ENCODE results near the gene RAB5B. TPM values are rescaled to one million over a fixed set of nuclear protein-coding genes. Genes with fewer than 3 reads are reported as not detected.

Gene RAB5B, protein sequence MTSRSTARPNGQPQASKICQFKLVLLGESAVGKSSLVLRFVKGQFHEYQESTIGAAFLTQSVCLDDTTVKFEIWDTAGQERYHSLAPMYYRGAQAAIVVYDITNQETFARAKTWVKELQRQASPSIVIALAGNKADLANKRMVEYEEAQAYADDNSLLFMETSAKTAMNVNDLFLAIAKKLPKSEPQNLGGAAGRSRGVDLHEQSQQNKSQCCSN
- total RNA-seq (100 to 1,000 TPM; 115 to 126 TPM), polyA plus RNA-seq (10 to 100 TPM; 58.4 to 86.2 TPM)
- long read RNA-seq, donor 1, full-length matches to known transcripts = 9 of 37 reads
- long read RNA-seq, donor 1, partial matches to known transcripts = 28 of 37 reads
- long read RNA-seq, donor 1, other reads (novel, unspliced or antisense) = 0 of 37 reads
- long read RNA-seq, donor 2, full-length matches to known transcripts = 18 of 39 reads
- long read RNA-seq, donor 2, partial matches to known transcripts = 5 of 39 reads
- long read RNA-seq, donor 2, other reads (novel, unspliced or antisense) = 16 of 39 reads

DNA sequence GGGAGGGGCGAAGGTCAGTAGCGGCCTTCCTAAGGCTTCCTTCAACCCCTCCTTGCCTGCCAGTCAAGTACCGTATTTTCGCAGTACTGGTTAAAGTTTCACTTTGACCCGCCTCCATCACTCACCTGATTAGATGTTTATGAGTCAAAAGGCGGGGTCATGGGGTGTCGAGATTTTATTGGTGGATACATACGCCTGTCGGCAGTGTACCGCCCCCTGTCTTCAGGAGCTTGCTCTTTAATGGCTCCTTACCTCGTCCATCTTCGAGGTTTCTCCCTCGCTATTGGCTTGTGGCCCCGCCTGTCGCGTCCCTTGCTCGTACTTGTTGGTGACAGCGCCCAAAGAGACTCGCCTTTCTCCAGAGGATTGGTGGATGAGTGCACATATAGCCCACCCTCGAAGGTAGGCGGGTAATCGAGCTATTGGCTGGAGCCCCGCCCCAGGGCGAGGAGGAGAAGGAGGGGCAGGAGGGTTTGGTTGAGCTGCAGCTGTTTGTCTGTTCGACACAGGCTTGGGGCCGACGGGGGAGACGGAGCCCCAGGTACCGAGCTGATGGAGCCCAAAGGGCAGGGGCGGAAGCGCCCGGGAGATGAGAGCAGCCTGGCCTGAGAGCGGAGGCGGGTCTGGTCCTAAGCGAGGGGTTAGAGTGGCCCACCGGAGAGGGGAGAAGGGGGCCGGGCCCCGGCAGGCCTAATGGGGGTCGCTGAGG, at the start of gene RAB5B:
RAB5B (plus strand) TSS at position 480 of the 709 bp plus-strand sequence. CDS start 12,883 bp downstream, outside the sequence.
- Histone ChIP-seq H3K4me1 (ENCODE audit: control insufficient read depth in 1 of 2, insufficient read depth in 2 of 2, low read length in 2 of 2) (peaks cover 0 to 3% of the 10 kb centered on the region in 2 donors), H3K27ac (ENCODE audit: low read depth in 1 of 2, low read length in 2 of 2) (peak within 1 kb of the TSS in 1 of 2 donors; percentile 94), H3K9me3 (ENCODE audit: control insufficient read depth, low read length) (no peaks in the 10 kb centered on the region), H3K36me3 (ENCODE audit: control insufficient read depth in 1 of 2, insufficient read depth in 2 of 2, low read length in 1 of 2) (no peaks in the 10 kb centered on the region), H3K27me3 (ENCODE audit: control insufficient read depth in 1 of 2, insufficient read depth in 2 of 2, low read length in 1 of 2) (no peaks in the 10 kb centered on the region), H3K4me3 (ENCODE audit: low read length in 2 of 2) (peak within 1 kb of the TSS; percentile 78 to 98)
- intact Hi-C loops (cut with DNase I) = loop anchor here in 1 of 2 donors (5.0 kb wide), 1 partner anchor 41 kb away; the partner anchor contains the start of gene DGKA
- 0 to 1% methylated on average over 39 of the region's 39 CpGs for WGBS, 2 donors
- DNase-seq (peak; percentile 98 to 100), ATAC-seq (ENCODE audit: low FRiP score) (peak; percentile 97)

DNA sequence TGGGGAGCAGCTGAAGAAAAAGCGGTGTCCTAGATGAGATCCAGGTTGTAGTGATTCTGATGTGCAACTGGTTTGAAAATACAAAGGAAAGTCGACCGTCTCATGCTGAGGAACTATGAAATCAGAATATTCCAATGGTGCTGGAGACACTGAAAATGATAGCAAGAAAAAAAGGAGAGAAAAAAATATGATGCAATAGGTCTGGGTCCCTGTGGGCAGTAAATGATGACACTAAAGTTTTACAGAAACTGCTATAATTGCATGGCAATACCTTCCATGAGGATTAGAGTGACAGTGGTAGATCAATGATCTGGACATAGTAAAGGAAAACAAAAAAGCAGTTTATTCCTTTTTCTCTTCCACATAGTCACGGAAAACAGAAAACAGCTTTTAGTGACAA, 48.5 kb upstream of the RAB5B start:
- 77 to 85% methylated on average over 4 of the region's 4 CpGs for WGBS, 2 donors
- no peaks in the 10 kb centered on the region for H3K9me3 ChIP-seq (ENCODE audit: control insufficient read depth, low read length)
- H3K27ac ChIP-seq (ENCODE audit: low read depth in 1 of 2, low read length in 2 of 2) = no peak overlapping the region
- intact Hi-C loops (cut with DNase I) = loop anchor here (5.0 kb wide), 2 partner anchors 78 to 98 kb away; partner anchors contain the start of gene DNAJC14 (in 1 of the 2)
- H3K4me3 ChIP-seq (ENCODE audit: low read length in 2 of 2) = no peak overlapping the region
- H3K4me1 ChIP-seq (ENCODE audit: control insufficient read depth in 1 of 2, insufficient read depth in 2 of 2, low read length in 2 of 2) = peaks cover 0 to 1% of the 10 kb centered on the region in 2 donors
- DNase-seq = no peak
- H3K36me3 ChIP-seq (ENCODE audit: control insufficient read depth in 1 of 2, insufficient read depth in 2 of 2, low read length in 1 of 2) = peaks cover 0 to 2% of the 10 kb centered on the region in 2 donors
- no peak for ATAC-seq (ENCODE audit: low FRiP score)
- H3K27me3 ChIP-seq (ENCODE audit: control insufficient read depth in 1 of 2, insufficient read depth in 2 of 2, low read length in 1 of 2) = no peaks in the 10 kb centered on the region

DNA sequence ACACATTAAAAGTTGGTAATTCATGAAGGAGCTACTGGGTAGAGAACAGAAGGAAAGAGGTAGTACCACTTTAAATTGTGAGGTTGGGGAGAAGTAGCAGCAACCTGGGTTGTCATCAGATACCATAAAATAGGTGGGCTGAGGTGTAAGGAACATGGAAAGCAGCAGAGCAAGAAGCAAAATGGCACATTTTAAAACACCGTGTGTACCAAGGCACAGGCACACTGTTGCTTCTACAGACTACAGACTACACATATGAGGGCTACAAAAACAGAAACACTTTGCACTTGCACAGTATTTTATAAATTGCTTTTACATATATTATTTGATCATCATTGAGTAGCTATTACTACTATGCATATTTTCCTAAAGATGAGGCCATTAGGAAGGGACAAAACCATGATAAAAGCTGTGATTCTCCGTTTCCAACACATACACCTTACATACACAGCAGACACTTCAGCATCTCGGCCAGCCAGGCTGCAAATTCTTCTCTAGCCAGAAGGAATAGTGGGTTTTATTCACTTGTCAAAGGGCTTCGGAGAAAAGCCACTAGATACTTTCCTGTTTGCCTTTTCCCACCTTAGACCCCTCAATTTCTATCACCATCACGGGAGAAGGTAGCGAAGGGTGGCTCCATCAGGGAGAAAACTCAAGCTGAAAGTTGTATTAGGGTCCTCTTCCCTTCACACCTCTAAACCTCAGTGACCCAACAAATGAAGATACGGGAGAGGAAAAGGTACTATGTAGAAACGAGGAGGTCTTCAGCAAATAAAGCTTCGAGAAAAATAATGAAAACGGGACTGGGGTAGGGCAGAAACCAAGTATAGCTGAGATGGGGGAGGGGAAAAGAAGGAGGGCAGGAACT, 47.8 kb upstream of the RAB5B start:
- peak overlapping the region; percentile 67 to 92 for H3K4me3 ChIP-seq (ENCODE audit: low read length in 2 of 2)
- DNase-seq (no peak), ATAC-seq (ENCODE audit: low FRiP score) (no peak)
- no peaks in the 10 kb centered on the region for H3K27me3 ChIP-seq (ENCODE audit: control insufficient read depth in 1 of 2, insufficient read depth in 2 of 2, low read length in 1 of 2)
- WGBS, 2 donors = 10% methylated on average over 10 of the region's 10 CpGs
- no peaks in the 10 kb centered on the region for H3K9me3 ChIP-seq (ENCODE audit: control insufficient read depth, low read length)
- peaks cover 0 to 3% of the 10 kb centered on the region in 2 donors for H3K4me1 ChIP-seq (ENCODE audit: control insufficient read depth in 1 of 2, insufficient read depth in 2 of 2, low read length in 2 of 2)
- H3K27ac ChIP-seq (ENCODE audit: low read depth in 1 of 2, low read length in 2 of 2) = peak overlapping the region; percentile 22 to 48
- intact Hi-C loops (cut with DNase I) = loop anchor here (2.0 to 5.0 kb wide), 3 partner anchors 79 to 99 kb away; partner anchors contain the start of gene DNAJC14 (in 1 of the 2)
- peaks cover 0 to 2% of the 10 kb centered on the region in 2 donors for H3K36me3 ChIP-seq (ENCODE audit: control insufficient read depth in 1 of 2, insufficient read depth in 2 of 2, low read length in 1 of 2)

DNA sequence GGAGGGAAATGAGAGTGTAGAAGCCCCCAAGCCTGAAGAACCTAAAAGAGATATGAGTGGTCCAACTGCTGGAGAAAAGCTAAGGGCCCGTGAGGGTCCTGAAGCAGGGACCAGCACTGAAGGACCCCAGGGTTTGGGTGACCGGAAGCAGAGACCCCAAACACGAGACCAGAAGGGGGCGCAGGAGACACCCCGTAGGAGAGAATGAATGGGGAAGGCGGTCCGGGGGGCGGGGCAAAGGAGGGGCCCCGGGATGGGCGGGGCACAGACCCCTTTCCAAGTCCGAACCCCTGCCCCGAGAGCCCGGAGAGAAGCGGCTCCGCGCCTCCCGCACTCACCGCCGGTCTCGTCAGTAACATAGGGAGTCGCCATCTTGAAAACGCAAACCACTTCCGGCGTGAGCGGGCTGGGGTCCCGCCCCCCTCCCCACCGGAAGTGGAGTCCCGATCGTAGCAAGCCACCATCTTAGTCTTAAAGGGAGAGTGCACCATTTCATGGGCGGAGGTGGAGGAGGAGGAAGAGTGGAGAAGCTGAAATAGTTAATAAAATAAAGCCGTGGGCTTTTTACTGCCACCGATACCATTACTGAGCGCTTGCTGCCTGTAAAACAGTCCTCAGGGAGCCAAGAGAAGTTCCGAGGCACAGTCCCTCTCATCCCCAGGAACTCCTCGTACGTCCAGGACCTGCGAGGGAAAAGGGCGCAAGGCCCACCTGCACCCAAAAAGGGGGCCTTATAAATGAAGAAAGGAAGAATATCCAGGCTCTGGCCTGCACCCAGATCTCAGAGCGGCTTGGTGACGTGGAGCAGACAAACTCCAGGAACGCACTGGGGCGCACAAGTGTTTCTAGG, 46.9 kb upstream of the RAB5B start:
- ATAC-seq (ENCODE audit: low FRiP score) (peak; percentile 92), DNase-seq (peak; percentile 92 to 94)
- no peaks in the 10 kb centered on the region for H3K27me3 ChIP-seq (ENCODE audit: control insufficient read depth in 1 of 2, insufficient read depth in 2 of 2, low read length in 1 of 2)
- peak overlapping the region; percentile 67 to 92 for H3K4me3 ChIP-seq (ENCODE audit: low read length in 2 of 2)
- peaks cover 0 to 3% of the 10 kb centered on the region in 2 donors for H3K4me1 ChIP-seq (ENCODE audit: control insufficient read depth in 1 of 2, insufficient read depth in 2 of 2, low read length in 2 of 2)
- peaks cover 0 to 2% of the 10 kb centered on the region in 2 donors for H3K36me3 ChIP-seq (ENCODE audit: control insufficient read depth in 1 of 2, insufficient read depth in 2 of 2, low read length in 1 of 2)
- peak overlapping the region; percentile 34 to 98 for H3K27ac ChIP-seq (ENCODE audit: low read depth in 1 of 2, low read length in 2 of 2)
- intact Hi-C loops (cut with DNase I) = loop anchor here (2.0 to 5.0 kb wide), 3 partner anchors 80 to 100 kb away; partner anchors contain the start of gene DNAJC14 (in 1 of the 2)
- 0% methylated on average over 42 of the region's 42 CpGs for WGBS, 2 donors
- H3K9me3 ChIP-seq (ENCODE audit: control insufficient read depth, low read length) = no peaks in the 10 kb centered on the region

DNA sequence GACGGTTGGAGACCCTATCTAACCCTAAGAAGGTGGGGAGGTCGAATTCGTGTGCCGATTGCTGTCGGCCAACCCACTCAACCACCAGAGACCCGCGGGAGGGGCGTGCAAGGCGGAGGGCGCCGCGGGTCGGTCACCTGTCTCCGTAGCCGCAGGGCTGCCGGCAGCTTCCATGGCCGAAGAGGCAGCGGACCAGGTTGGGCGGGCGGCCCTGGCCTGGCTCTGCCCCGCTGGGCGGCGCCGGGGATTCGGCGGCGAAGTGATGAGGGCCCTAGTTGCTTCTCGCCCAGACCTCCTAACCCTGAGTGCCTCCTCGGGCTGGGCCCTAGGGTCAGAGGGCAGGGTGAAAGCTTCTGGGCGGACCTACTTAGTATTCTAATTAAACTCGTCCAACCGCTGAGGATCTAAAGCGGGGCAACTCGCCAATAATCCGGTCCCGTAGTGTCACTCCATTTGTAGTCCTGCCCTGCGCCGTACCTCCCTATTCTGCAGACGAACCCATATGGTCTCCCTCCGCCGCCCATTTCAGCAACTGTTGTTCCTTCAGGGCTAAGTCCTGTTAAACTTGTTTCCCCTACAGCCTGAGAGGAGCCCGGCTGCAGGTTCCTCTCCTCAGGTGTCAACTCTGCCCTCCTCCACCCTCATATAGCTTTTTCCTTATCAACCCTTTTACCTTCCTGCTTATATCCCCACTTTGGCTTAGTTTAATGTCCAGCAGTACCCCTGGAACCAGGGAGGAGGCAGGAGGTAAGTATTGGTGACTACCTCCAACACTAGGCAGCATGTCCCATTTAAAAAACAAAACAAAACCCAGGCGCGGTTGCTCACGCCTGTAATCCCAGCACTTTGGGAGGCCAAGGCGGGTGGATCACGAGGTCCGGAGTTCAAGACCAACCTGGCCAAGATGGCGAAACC, 46.0 kb upstream of the RAB5B start, which contains the start of gene PYM1:
PYM1 (minus strand) TSS at position 307 of the 915 bp plus-strand sequence; CDS start at position 174, 133 bp downstream.
- peak; percentile 81 for ATAC-seq (ENCODE audit: low FRiP score)
- Histone ChIP-seq H3K27ac (ENCODE audit: low read depth in 1 of 2, low read length in 2 of 2) (peak within 1 kb of the TSS; percentile 34 to 98), H3K9me3 (ENCODE audit: control insufficient read depth, low read length) (no peaks in the 10 kb centered on the region), H3K4me1 (ENCODE audit: control insufficient read depth in 1 of 2, insufficient read depth in 2 of 2, low read length in 2 of 2) (peaks cover 0 to 2% of the 10 kb centered on the region in 2 donors), H3K27me3 (ENCODE audit: control insufficient read depth in 1 of 2, insufficient read depth in 2 of 2, low read length in 1 of 2) (no peaks in the 10 kb centered on the region), H3K4me3 (ENCODE audit: low read length in 2 of 2) (peak within 1 kb of the TSS; percentile 67 to 92), H3K36me3 (ENCODE audit: control insufficient read depth in 1 of 2, insufficient read depth in 2 of 2, low read length in 1 of 2) (no peaks in the 10 kb centered on the region)
- intact Hi-C loops (cut with DNase I) = loop anchor here (2.0 to 5.0 kb wide), 3 partner anchors 81 to 101 kb away; partner anchors contain the start of gene DNAJC14 (in 1 of the 2)
- DNase-seq = peak; percentile 88 to 90
- 4 to 6% methylated on average over 46 to 49 of the region's 49 CpGs for WGBS, 2 donors

DNA sequence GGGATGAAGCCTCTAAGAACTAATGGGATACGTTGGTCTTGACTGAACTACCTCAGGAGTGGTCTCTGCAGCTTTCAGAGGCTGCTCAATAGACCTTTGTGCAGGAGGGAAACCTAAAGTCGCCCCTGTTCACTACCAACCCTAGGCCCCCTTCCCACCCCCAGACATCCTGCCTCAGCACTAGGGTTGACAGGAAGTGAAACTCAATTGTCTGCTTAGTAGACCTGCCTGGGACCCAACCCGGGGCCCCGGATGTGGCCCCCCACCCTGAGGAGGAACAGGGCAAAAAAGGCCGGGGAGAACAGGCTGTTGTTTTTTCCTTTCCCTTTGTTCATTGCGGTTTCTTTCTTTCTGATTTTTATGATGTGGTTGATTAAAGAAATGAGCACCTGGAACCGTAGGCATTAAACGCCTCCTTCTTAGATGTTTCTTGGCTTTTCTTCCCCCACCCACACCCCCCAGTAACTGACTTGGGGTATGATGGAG, 44.5 kb upstream of the RAB5B start:
- Histone ChIP-seq H3K27ac (ENCODE audit: low read depth in 1 of 2, low read length in 2 of 2) (no peak overlapping the region), H3K4me3 (ENCODE audit: low read length in 2 of 2) (no peak overlapping the region), H3K27me3 (ENCODE audit: control insufficient read depth in 1 of 2, insufficient read depth in 2 of 2, low read length in 1 of 2) (no peaks in the 10 kb centered on the region), H3K36me3 (ENCODE audit: control insufficient read depth in 1 of 2, insufficient read depth in 2 of 2, low read length in 1 of 2) (no peaks in the 10 kb centered on the region), H3K9me3 (ENCODE audit: control insufficient read depth, low read length) (no peaks in the 10 kb centered on the region), H3K4me1 (ENCODE audit: control insufficient read depth in 1 of 2, insufficient read depth in 2 of 2, low read length in 2 of 2) (peaks cover 2 to 4% of the 10 kb centered on the region in 2 donors)
- DNase-seq = peak in 1 of 2 donors; percentile 55
- whole genome bisulfite sequencing, 2 donors = 69 to 74% methylated on average over 8 of the region's 8 CpGs
- intact Hi-C loops (cut with DNase I) = loop anchor here (5.0 kb wide), 2 partner anchors 82 to 102 kb away; partner anchors contain the start of gene DNAJC14 (in 1 of the 2)
- no peak for ATAC-seq (ENCODE audit: low FRiP score)
